GM20431 (cell line): ENCODE data around the gene TRAPPC3L.
"Not testable (repeated sequence)": the region's sequence is repeated elsewhere in the genome, so short reads cannot be mapped to it uniquely, and the experiment has no call there.

Experiments
- in situ Hi-C: fragments of 300-500 bp; cut with MseI, MboI; formaldehyde crosslinking; loops from one replicate; pipeline ENCODE4 v1.15.0; 2020; ENCODE audit warnings: low sequenced_read_pairs; ENCODE audit not compliant: unreplicated experiment

The TRAPPC3L gene

GRCh38 chr6:116522896-116523295 is 22.6 kb downstream of the TRAPPC3L start:
- in situ Hi-C loops: no loop called here

DNA sequence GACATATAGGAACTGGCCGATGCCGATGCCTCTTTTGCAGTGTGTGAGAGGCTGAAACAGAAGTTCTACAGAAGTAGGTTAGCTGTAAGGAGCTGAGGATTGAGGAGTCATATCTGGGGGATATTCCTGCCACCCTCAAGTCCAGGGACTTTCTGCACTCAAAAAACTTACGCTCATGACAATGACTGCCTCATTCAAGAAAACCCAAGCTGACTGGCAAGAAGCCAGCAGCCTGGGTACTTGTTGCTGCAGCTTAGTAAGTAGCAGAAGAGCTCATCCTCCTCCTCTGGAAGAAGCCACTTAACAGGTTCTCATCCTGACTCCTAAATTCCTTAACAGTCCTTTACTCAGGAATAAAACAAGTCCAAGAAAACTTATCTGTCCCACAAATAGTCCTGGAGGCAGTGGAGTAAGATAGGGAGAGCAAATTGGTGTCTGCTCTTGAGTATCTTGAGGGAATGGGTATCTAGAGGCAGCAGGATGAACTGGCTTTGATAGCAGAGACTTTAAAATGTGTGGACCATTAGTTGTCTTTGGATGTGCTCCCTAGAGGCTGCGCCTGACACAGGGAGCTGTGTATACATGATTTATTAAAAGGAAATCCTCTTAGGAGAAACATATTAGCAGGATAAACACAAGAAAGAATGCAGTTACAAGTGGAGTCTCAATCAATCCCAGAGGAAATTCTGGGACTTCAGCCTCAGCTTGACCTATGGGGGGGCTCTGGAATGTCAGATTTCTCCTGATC is 26.7 kb downstream of the TRAPPC3L start:
- in situ Hi-C loops: no loop called here

DNA sequence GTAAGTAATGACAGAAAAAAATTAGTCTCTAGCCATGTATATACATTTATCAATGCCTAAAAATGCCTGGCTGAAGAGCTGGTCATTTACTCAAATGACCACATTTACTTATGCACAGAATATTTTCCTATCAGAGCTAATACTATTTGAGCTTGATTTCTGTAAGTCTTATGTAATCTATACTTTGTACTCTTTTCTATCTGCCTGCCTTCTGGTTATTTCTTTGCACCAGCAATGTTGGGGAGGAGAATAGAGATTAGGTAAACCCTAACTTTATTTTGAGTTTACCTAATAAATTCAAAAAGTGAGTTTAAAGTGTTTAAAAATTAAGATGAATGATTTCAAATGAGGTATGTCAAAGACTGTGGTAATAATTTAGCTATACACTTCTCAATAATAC is 30.3 kb downstream of the TRAPPC3L start:
- in situ Hi-C loops: no loop called here

GRCh38 chr6:116514111-116514510 is 31.4 kb downstream of the TRAPPC3L start:
- in situ Hi-C loops: no loop called here

GRCh38 chr6:116513224-116513875 is 32.1 kb downstream of the TRAPPC3L start:
- in situ Hi-C loops: no loop called here

DNA sequence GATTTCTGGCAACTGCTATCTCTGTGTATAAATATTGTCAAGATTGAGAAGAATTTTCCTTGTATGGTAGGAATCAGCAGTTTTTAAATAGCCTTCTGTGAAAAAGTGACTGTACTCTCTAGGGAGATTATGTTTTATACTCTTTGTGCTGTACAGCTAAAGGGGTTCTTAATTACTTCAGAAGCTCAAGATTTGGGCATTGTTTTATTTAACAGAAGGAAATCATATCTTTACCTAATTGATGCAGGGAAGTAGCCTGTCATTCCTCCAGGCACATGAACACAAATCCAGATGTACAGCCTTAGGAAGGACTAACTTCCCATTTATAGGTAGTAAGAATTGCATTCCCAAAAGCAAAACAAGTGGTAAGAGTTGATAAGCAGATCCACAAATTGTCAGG is 32.8 kb downstream of the TRAPPC3L start:
- in situ Hi-C loops: no loop called here

GRCh38 chr6:116512111-116512559 is 33.3 kb downstream of the TRAPPC3L start:
- in situ Hi-C loops: no loop called here

DNA sequence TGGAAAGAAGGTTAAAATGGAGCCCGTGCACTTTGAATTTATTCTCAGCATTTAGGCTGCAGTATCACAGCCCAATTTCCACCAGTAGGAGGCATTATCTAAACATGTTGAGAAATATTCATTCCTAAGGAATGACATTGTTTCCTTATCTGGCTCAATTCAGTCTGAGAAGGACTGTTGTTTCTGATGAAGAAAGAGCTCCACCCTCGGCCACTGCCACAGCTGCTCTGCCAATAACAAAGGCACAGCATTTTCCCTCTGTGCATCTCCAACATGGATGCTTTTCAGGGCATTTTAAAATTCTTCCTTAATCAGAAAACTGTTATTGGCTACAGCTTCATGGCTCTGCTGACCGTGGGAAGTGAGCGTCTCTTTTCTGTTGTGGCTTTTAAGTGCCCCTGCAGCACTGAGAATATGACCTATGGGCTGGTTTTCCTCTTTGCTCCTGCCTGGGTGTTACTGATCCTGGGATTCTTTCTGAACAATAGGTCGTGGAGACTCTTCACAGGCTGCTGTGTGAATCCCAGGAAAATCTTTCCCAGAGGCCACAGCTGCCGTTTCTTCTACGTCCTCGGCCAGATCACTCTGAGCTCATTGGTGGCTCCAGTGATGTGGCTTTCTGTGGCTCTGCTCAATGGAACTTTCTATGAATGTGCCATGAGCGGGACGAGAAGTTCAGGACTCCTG is 33.9 kb downstream of the TRAPPC3L start, which contains the start of gene CALHM5:
Gene CALHM5, plus strand, starts transcription at position 216 of the 687 bp plus-strand sequence. Its CDS starts 58 bp downstream, at position 274.
- in situ Hi-C loops: no loop called here

- in situ Hi-C loops: no loop called here
Observed at GRCh38 chr6:116508527-116508926, 37.0 kb downstream of the TRAPPC3L start.

DNA sequence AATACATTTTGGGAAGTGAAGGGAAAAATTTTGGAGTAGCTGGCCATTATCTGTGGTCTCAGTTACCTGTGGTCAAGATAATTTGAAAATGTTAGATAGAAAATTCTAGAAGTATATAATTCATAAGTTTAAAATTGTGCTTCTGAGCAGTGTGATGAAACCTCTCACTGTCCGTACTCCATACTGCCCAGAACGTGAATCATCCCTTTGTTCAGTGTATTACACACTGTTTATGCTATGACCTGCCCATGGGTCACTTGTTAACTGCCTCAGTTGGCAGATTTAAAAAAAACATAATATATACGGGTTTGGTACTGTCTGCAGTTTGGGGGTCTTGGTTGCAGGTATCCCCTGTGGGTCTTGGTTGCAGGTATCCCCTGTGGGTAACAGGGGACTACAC is 38.2 kb downstream of the TRAPPC3L start:
- in situ Hi-C loops: no loop called here

DNA sequence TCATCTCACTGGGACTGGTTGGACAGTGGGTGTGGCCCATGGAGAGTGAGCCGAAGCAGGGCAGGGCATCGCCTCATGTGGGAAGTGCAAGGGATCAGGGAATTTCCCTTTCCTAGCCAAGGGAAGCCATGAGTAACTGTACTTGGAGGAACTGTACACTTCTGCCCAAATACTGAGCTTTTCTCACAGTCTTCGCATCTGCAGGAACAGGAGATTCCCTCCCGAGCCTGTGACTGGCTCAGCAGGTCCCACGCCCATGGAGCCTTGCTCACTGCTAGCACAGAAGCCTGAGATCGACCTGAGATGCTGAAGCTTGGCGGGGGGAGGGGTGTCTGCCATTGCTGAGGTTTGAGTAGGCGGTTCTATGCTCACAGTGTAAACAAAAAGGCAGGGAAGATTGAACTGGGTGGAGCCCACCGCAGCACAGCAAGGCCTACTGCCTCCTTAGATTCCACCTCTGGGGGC is 44.5 kb downstream of the TRAPPC3L start:
- in situ Hi-C loops: no loop called here

DNA sequence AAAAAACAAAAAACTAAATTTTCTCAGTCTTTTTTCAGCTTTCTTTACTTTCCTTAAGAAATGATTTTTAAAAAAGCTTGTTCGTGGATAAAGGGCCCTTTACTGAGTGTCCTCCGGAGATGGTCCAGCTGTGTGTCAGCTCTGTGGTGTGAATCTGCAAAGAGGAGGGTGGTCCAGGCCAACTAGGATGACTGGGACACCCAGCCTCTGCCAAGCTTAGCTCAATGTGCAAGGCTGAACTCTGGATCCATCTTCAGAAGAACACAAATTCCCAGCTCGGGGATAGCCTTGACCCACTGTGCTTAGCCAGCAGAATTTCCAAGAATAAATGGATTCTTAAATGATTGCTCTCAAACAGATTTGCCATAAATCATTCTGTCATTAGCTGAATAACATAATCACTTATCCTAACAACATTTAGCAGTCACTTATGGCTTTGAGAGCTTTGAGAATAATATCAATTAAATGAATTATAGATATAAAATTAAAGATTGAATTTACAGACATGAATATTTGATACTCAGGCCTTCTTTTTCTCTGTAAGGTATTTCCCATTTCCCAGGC is 48.3 kb downstream of the TRAPPC3L start:
- in situ Hi-C loops: no loop called here

DNA sequence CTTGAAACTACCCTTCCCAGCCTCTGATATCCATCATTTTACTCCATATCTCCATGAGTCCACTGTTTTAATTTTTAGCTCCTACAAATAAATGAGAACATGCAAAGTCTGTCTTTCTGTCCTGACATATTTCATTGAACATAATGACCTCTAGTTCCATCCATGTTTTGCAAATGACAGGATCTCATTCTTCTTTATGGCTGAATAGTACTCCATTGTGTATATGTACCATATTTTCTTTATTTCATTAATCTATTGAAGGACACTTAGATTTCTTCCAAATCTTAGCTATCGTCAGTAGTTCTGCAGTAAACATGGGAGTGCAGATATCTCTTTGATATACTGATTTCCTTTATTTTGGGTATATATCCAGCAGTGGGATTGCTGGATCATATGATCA is 50.3 kb downstream of the TRAPPC3L start:
- in situ Hi-C loops: not testable (repeated sequence)

GRCh38 chr6:116492331-116493067 is 53.0 kb downstream of the TRAPPC3L start:
- in situ Hi-C loops: no loop called here

DNA sequence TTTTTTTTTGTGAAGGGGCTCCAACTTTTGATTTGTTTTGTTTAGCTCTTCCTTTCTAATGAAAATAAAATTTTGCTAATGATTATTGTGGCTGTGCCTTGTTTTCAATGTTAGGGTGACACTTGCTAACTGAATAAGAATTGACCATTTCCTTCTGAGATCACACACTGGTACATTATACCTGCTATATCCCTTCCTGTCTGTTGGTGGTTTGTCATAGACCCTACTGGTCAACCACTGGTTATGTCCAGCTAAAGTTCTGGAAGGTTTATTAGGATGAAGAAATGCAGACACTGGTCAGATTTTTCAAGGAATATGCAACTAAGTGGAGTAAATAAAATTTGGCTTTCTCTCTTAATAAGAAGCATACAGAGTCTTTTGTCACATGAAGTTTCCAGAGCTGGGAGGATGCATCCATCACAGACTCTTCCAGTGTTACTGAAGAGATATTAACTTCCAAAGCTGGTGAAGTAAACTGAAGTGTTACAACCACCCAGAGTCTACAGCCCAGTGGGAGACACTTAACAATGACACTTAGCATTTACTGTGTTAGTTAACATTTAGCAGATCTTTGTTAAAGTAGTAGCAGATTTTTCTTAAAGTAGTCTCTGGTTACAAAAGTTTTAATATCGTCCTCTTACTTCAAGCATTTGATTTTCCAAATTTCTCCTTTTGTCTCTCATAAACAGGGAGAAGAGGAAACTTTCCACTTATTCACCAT is 53.7 kb downstream of the TRAPPC3L start:
- in situ Hi-C loops: no loop called here

DNA sequence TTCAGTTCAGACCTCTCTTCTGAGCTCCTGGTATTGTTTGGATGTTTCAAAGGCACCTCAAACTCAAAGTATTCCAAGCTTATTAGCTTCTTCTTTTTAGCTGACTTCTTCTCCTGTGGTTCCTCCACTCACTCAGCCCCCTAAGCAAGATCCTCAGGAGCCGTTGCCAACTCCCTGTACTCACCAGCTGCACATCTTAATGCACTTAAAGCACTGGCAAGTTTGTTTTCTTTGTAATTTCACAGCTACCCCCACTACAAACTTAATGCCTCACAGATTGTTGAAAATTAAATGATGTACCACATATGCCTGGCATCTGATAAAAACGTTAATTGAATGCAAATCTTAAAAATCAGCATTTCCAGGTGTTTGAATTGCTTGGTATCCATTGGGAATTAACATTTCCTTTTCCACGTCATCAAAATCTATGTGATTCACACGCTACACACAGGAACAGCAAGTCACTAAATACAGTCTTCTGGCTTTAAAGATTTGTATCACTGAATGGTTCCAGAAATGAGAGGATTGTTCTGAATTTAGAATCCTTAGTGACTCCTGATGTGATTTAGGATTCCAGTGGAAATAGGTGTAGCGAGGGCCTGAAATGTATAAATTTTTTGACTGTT is 59.8 kb downstream of the TRAPPC3L start:
- in situ Hi-C loops: no loop called here

DNA sequence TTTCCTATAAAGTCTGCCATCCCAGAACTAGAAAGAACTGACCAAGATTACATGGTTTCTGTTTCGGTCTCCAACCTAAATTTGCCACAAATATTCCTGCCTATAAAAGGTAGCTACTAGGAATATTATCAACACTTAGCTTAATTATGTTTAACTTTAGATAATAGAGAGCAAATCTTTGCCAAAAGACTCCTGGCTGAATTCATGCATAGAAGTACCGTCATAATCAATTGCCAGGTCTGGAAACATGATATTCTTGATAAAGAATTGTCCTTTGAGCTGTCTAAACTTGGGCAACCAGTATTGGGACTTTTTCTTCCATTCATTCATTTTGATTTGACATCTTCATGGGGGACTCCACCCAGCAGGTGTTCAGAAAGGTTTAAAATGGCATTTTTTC is 61.9 kb downstream of the TRAPPC3L start:
- in situ Hi-C loops: no loop called here

- in situ Hi-C loops: no loop called here
Observed at GRCh38 chr6:116482780-116483179, 62.7 kb downstream of the TRAPPC3L start.
